ENCODE results near the gene SNRPB2.

SNRPB2 gene

DNA sequence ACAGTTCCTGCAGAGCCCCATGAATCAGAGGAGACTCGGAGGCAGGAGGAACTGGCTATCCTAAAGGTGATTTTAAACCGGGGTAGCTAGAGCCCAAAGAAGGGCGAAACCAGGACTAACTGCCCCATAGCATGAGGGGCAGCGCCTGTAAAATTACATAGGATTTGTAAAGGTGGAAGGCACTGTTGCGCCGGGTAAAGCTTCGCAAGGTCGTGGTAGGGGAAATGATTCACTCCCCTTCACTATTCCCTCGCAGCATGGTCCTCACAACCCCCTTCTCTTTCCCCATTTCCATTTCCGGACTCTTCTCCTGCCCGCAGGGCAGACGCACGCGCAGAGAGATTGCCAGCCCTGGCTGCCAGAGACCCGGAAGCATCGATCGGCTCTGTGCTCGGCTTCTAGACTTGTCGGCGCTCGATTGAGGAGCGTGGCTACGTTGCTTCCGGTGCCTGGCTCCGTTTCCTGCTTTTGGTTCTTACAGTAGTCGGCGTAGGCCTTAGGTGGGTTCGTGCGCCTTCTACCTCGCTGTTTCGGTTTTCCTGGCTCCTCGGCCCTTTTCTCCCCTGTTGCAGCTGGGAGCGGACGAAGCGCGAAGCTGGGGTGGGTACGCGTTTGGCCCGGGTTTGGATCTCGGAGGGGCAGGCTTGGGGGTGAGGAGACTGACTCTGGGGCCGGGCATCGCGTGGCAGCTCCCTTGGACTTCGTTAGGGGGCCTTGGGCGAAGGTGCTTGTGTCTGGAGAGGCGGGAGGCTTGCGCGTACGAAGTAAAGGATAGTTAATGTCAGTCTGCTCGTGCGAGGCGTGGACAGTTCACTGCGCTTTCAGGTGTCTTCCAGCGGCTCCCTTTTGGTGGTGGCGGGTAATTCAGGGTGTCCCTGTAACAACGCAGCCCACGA is at the start of gene SNRPB2:
TSS of gene SNRPB2 (plus strand) at position 462 of the 896 bp plus-strand sequence. CDS start 1,677 bp downstream, outside the sequence.
- FAIRE-seq: peak; percentile 79

DNA sequence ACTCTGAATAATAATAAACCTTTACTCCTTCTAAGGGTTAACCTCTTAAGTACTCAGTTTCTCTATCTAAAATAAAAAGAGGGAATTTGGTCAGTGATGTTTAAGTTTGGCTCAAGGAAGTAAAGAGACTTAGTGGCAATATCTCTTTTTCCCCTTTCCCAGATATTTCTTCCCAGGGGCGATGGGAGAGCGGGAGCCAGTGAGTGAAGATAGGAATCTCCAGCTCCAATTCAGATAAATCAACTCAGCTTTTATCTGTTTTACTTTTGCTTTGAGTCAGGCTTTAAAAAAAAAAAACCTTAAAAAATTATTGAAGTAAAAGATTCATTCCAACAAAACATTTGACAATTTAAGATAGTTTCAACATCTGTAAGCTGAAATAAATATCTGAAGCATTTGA is 45.4 kb upstream of the SNRPB2 start:
- FAIRE-seq: no peak

DNA sequence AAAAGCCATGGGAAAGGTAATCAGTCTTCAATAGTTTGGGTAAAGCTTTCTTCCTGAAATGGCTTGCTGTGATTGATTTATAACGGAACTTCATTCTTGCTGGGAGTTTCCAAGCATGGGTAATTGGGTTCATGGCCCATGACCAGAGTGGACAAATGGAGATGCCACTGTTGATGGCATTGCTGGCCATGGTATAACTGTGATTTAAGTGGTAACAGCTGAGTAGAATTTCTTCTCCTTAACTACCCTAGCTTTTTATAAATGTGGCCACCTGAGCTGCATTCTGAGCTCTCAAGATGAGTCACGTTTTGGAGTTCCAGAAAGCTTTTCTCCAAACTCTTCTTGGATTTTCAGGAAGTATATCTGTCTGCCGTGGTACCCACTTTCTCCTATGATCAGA is 39.9 kb upstream of the SNRPB2 start:
- FAIRE-seq: no peak

DNA sequence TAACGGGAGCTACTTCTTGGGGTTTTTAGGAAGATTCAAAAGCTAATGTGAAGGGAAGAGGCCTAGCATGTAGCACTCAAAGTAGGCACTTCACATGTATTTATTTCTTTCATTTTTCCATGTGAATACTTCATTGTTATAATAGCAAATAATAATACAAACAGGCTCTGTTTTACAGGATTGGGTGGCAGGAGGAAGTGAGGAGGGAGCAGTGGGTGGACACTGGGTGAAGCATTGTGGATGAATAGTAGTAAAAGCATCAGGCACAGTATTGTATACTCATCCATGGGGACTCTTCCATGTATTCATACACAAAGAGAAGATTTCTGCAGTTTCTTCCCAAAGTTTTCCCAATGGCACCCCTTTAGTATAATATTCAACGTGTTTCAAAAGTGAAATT is 38.4 kb upstream of the SNRPB2 start:
- no peak for FAIRE-seq

DNA sequence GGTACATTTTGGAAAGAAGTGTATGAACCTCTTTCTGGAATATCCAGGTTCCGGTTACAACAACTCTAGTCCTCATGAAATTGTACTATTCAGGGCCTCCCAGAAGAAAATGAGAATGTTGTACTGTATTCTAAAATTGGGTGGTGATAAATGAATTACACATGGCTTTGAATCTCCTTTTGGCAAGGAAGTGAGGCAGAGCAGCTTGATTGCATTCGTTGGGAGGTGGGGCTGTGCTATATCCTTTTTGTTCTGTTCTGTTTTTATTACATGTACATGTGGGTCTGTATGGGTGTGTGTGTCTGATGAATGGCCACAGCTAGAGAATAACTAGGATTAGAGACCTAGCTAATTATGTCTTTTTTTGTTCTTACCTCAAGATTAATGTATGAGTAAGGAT is 37.8 kb upstream of the SNRPB2 start:
- FAIRE-seq: no peak

DNA sequence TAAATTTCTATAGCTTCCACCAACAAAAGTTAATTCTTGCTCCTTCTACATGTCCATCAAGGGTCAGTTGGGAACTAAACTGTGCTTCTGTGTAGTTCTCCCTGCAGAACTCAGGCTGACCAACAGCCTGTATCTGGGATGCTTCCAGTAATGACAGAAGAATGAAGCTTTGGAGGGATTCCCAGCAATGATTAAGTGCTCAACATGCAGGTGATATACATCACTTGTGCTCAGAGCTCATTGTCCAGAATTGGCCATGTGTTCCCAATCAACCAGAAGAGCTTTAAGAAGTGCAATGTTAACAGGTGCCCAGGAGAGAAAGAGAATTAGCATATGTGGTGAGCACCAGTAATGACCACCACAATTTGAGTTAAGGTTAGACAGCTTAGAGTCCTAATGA is 37.4 kb upstream of the SNRPB2 start:
- FAIRE-seq: no peak

DNA sequence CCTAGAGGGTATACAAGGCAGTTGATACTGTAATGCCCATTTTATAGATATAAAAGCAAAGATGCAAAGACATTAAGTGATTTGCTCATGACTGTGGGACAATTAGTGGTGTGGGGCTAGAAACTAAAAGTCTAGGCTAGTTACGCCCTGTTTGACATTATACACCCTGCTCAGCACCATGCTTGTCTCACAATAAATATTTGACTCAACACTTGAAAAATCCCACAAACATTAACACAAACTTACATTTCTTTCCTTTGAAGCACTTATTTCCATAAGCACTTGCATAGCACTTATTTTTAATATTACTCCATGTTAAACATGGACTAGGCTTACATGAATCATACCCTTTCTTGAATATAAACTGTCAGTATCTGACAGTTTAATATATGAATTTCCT is 36.5 kb upstream of the SNRPB2 start:
- no peak for FAIRE-seq

DNA sequence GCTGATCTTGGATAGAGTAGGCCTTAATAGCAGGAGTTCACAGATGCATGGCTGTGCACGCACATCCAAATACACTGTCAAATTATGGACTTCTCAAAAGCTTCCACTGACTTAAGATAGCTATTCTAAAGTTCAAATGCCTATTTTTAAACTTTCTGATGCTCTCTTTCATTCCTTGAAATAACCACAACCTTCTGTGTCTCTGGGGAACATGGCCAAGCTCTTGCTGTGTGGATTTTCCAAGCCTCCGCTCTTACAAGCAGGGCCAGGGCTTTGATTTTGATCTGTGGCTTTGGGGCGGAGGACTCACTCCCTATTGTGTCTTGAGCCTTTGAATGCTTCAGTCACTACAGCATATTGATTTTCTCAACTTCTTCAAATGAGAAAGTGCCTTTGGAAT is 35.7 kb upstream of the SNRPB2 start:
- no peak for FAIRE-seq

DNA sequence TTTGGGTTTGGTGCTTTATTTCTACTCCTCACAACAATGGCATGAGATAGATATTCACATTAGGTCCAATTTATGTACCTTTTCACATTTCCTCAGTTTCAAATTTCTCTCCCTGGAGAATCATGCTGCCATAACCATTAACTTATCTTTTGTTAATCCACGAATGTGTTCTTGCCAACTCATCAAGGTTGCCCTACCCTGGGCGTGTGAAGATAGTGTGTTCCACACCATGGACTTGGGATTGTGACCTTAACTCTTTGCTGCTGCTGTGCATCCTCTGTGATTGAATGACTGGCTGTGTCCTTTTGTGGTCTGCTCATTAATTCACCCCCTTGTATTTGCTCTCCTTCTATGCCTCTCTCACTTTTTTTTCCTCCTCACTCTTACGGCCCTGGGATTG is 34.2 kb upstream of the SNRPB2 start:
- no peak for FAIRE-seq

DNA sequence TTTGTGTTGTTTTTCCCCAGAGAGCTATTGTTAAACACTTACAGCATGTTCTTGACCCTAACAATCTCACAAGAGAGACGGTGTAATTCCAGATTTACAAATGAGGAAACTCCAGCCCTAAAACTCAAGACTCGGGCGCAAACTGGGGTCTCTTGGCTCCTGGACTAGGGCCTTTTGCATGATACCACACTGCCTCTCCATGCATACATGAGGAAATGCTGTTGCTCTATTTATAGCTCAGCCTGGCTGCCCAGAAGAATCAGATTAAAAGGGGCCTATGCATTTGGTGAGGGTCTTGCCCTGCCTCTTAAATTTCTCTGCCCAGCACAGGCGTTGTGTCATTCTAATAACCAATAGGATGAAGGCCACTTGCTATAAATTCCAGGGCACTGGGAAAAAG is 30.5 kb upstream of the SNRPB2 start:
- no peak for FAIRE-seq

DNA sequence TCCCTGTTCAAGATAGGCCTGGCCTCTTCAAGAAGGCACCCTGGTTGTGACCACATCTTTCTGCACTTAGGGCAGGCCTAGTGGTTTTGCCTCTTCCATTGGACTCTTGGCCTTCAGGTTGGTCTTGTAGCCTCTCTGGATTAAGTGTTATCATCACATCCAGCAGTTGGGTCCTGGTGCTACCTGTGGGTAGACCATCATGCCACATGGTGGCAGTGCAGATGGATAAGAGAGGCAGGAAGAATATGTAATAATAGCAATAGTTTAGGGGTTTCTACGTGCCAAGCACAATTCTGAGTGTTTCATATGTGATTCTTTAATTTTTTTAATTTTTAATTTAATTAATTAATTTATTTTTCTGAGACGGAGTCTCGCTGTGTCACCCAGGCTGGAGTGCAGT is 28.5 kb upstream of the SNRPB2 start:
- no peak for FAIRE-seq

DNA sequence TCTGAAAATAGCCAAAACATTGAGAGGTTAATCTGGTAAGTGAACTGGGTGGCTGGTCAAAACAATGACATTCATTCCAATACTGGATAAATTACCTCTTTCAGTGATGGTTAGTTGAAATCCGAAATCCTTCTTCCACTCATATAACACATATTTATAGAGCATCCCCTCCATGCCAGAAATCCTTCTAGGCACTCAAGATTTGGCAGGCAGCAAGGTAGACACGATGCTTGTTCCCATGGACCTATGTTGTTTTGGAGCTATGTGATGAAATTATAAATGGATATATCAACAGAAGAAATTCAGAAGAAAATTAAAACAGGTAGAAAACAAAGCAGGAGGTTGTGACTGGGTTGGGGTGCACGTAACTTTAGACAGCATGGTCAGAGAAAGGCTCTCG is 26.3 kb upstream of the SNRPB2 start:
- FAIRE-seq: no peak

DNA sequence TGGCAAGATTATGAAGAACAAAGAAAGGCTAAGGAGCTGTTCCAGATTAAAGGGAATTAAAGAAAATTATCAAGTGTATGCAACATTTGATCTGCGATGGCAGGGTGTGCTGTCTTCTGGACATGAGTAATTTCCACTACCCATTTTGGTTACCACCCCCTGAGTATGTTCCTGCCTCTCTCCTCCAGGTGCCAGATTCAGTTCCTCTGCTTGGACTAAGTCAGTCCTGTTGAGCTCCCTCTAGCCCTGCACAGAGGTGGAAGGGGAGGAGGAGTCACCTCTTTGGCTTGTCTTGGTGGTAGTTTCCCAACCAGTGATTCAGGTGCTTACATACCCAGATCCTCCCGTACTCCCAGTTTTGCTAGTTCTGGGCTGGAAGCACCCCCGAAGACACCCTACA is 22.2 kb upstream of the SNRPB2 start:
- FAIRE-seq: no peak

DNA sequence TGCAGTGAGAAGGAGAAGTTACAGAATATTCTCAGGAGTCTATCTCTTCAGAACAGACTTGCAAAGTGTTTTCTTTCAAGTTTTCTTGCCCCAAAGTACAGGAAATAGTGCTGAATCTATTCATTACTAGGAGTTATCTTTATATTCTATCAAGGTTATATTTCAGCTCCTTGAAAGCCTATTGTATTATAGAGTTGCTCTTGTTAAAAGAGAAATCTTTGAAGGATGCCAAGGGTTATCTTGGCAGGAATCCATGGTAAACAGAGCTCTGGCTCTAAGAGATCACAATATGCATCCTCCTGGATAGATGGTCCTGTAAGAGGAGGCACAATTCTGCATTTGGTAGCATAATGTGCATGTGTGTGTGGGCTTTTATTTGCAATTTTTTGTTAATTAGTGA is 21.2 kb upstream of the SNRPB2 start:
- no peak for FAIRE-seq

DNA sequence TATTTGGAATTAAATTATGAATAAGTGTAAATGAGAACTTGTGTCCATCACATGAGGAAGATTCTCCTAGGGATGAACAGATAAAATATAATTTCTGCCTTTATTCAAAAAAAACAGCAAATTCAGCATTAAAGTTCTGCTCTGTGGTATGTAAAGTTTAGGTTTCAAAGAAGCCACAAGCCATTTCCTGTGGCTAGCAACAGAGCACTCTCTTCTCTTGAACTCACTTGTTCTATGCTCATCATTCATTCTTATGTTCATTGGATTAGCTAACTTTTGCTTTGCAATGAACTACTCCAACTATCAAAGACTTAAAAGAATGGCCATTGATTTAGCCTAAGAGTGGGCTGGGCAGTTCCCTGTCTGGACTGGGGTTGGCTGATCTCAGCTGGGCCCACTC is 20.8 kb upstream of the SNRPB2 start:
- no peak for FAIRE-seq

DNA sequence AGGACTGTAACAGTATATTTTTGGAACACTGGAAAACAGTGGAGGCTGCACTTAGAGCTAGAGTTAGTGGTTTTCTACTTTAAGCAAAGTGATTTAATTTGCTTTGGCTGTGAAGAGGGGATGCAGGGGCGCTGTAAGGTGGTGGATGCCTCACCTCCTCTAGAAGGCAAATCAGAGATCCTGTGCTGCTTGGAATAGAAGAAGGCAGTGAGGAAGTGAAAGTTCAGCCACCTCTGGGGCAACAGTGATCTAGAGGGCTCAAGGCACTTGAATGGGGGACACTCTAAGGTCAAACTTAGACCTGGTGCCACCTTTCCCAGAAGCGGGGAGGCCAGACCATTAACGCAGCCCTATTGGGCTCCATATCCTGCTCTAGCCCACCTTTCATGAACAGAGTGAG is 19.0 kb upstream of the SNRPB2 start:
- no peak for FAIRE-seq

DNA sequence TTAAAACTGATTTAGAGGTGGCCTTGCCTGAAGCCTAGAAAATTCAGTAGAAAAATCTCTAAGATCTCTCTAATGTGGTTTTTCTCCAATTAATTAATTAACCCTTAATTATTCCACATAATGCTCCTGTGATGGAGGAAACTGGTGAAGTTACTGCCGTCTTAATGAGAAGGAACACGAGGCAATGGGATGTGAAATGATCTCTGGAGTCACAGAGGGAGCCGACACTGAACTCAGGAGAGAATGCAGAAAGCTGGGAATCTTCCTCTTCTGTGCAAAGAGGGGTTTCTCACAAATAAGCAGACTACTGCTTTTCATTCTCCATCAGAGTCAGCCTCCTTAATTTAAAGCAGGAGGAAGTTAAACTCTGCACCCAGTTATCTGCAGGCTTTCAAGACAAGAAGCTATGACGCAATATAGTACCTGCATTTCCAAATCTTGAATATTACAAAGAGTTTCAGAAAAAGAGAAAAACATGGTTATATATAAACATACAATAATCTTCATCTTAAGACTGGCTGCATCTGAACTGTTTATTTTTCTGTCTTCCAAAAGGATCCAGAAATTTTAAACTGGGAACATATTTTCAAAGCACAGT is 18.1 kb upstream of the SNRPB2 start:
- no peak for FAIRE-seq

DNA sequence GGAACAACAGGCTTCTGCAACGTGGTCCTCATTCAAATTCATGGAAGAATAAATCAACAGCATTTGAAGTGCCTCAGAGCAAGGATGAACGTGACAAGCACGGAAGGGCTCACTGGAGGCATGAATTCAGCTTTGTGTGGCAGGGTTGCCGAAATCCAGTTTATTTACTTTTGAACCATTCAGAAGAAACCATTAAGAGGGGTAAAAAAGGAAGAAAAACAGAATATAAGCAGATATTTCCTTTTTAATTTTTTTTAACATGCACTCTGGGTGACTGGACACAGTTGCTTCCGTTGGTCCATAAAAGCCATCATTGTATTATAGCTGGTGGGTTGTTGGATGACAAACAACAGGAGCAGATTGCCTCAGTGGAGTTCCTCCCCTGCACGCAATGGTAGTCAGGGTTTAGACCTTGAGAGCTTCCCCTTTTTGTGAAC is 17.3 kb upstream of the SNRPB2 start:
- no peak for FAIRE-seq

DNA sequence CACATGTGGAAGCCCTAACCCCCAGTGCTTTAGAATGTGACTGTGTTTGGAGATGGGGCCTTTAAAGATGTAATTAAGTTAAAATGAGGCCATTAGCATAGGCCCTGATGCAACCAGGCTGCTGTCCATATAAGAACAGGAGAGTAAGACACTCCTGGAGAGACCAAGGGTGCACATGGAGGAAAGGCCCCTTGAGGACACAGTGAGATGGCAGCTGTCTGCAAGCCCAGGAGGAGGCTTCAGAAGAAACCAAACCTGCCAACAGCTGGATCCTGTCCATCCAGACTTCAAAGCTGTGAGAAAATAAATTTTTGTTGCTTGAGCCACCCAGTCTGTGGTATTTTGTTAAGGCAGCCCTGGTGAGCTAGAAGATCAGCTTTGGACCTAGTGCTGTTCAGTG is 16.8 kb upstream of the SNRPB2 start:
- FAIRE-seq: no peak

DNA sequence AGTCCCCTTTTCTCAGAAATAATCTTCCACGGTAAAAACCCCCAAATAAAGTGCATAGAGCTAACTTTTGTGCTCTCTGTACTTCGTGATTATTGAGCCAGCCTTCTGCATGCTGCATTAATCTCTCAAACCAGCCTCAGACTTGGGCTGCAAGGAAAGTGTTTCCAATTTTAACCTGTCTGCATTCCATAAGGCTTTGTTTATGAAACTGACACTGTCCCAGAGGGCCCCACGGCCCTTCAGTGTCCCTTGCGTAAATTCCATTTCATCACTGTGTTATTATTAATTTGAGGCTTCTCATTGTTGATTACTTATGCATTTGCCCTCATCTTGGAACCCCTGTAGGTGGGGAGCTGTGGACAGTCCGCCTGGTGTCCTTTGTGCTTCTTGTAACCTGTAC is 15.6 kb upstream of the SNRPB2 start:
- no peak for FAIRE-seq

DNA sequence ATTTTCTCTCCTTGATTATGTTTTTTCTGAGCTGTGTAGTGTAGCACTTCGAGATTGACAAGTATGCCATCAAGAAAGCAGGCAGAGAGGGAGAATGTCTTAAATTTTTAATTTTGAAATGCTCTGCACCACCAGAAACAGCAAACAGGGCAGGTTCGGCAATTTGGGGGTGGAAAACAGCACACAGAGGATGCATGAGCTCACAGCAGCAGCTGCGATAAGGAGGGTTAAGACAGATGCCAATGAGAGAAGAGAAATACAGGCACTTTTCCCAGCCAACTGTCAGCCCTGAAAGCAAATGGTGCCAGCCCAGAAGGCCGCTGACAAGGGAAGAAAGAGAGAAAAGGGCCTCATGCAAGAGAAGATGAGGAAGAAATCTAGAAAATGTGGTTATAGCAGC is 15.1 kb upstream of the SNRPB2 start:
- no peak for FAIRE-seq

DNA sequence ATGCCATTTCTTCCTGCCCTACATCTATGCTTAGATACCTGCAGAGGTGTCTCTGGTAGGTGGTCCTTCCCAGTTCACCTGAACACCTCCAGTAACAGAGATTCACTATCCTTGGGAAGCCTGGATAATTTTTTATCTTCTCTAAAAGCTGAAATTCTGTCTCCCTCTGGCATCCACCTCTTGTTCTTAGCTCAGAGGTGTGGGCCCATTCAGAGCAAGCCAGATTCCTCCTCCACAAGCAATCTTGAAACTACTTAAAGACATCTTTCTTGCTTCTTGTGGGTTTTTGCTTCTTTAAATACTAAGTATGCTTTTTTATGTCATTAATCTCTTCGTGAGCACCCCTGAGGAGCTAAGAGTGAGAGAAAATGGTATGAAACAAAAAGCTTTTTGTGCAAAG is 10.4 kb upstream of the SNRPB2 start:
- FAIRE-seq: no peak

DNA sequence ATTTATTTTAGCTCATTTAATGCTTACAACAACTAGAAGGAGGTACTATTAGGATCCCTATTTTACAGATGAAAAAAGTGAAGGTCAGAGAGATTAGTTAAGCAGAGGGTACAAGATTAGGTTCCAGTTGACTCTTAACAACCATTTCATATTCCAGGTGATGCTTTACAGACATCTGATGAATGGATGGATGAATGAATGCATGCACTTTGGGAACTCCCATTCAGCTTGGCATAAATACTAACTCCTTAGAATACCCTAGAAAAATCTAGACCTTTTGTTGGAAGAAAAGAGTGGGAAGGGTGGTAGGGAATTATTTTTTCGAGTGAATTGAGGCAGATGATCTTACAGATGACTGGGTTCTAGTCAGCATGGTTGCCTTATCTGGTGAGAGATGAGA is 746 bp upstream of the SNRPB2 start:
- FAIRE-seq: no peak

DNA sequence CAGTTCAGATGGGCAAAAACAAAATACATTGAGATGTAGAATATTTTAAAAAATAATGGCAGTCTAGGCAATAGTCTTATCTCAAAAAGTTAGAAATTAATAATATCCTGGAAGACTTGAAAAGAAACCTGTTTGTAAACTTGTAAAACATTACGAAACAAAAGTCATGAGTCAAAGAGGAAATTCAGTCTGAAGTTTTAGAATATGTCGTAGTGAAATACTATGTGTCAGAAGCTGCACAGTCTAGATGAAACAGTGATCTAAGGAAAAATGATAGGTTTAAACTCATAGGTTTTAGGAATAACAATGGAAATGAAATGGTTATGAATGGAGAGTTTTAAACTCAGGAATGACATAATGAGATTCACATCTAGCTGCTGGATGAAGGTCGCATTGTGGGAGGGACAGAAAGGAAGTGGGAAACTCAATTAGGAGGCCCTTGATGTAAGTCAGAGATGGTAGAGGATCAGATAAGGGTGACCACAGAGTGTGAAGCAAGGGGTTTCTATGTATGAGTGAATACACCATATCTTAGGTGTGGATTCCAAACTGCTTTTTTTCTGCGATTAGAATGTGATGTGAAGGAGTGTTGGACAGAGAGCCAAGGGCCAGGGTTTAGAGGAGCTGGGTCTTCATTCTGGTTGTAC is 2.8 kb downstream of the SNRPB2 start:
- peak; percentile 55 for FAIRE-seq

Measured in islet of Langerhans (tissue), 1 donor.